HG03103 (cell line): ENCODE measurements around the gene KCNA10.
"Not testable (repeated sequence)": the region's sequence is repeated elsewhere in the genome, so short reads cannot be mapped to it uniquely, and the experiment has no call there.

Experiments
- ATAC-seq: cut with Tn5 transposase; IDR thresholded peaks from one replicate; pipeline ENCODE4 v1.9.1; 2021; ENCODE audit warnings: low read depth; ENCODE audit not compliant: unreplicated experiment

KCNA10 gene

DNA sequence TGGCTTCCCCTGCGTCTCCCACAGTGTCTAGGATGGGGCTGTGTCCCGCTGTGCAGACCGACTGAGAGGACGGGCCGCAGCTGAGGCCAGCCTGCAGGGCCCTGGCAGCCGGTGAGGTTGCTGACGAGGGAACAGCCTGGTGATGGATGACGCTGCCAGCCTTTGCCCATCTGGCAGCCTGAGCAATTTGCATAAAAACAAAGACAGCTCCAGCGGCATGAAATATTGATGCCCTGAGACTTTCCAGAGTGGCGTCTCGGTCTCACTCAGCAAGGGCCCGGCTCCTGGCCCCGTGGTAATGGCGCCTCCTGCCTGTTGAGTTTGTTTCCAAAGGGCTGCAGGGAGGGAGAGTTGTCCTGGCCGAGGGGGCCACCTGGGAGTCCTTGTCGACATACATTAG is 19.1 kb upstream of the KCNA10 start:
- ATAC-seq: no peak

DNA sequence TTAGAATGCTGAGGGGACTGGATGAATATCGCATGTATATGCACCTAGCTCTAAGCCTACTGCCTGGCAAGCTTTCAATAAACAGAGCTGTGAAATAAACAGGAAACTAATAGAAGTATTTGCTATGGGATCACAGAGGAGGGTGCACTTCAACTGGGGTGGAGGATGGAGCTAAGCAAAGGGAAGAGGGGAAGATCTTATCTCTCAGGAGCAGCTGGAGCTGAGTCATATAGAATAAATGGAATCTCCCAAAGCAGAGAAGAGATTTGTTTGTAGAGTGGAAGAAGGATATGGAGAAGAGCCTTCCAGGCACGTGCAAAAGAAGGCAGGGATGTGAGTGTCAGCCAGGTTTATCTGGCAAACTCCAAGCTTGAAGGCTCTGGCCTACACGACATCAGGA is 17.0 kb upstream of the KCNA10 start:
- ATAC-seq: no peak

DNA sequence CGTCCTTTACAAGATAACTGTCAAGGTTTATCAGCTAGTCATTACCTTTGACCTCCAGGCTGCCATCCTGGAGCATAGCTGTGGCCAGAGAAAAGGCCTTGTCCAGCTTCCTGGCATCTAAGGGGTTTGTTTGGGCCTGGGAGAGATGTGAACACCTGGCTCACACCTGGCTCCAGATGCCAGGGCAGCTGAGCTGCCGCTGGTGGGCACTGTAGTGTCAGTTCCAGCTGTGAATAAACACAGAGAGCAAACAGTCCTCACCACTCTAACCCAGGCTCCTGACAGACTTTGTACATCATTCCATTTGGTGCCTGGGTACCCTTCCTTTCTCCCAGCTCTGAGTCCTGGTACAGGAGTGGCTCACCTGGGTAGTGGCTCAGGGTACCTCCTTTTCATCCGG is 14.3 kb upstream of the KCNA10 start:
- ATAC-seq: no peak

DNA sequence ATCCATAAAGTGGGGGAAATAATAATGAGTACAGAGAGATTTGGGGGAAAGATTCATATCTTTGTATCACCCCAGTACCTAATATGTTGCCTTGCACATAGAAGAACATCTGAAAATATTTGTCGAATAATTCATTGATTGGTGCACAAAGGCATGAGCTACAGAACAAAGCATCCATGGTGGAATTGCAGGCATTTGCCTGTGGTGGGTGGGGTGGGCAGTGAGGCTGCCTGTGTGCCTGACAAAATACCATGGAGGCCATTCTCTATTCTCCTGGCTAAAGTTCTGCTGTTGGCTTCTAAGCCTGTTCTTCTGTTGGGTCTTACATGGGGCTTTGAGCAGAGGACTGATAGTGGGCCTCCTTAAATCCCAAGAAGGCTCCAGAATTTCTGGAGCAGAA is 10.0 kb upstream of the KCNA10 start:
- no peak for ATAC-seq

DNA sequence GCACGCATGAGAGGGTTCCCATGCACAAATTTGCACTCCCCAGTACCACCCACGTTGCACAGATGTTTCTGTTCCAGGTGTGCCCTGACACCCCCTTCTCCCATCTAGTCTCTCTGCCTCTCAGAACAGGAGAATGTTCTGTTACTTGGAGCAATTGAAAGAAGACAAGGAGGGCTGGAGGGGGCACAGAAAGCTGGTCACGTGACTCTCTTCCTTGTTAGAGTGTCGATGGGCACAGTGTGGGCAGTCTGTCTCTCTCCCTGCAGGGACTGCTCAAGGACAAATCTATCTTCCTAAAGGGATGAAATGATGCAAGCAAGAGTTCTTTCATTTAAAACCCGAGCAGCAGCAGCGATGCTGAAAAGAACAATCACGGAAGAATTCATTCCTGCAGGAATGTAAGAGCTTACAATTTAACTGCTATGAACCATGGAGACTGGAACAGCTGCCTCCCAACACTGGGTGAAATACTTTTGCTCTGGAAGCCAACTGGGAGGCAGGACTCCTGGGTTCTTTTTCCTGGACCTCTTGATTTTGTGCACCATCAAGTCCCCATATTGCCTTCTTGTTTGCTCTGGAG is 7.3 kb upstream of the KCNA10 start:
- no peak for ATAC-seq

DNA sequence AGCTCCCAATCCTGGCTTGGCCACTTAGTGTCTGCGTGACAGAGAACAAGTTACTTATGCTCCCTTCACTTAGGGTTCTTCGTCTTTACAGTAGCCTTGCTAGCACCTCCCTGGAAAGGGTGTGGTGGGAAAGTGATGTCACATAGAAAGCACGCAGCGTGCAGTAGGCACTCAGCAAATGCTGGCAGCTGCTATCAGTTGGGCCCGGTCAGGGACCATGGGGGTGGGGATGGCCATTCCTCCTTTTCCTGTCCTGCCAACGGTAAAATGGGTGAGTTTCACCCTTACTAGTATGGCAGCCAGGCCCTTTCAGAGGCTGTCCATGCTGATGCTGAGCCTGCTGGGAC is 6.2 kb upstream of the KCNA10 start:
- ATAC-seq: no peak

DNA sequence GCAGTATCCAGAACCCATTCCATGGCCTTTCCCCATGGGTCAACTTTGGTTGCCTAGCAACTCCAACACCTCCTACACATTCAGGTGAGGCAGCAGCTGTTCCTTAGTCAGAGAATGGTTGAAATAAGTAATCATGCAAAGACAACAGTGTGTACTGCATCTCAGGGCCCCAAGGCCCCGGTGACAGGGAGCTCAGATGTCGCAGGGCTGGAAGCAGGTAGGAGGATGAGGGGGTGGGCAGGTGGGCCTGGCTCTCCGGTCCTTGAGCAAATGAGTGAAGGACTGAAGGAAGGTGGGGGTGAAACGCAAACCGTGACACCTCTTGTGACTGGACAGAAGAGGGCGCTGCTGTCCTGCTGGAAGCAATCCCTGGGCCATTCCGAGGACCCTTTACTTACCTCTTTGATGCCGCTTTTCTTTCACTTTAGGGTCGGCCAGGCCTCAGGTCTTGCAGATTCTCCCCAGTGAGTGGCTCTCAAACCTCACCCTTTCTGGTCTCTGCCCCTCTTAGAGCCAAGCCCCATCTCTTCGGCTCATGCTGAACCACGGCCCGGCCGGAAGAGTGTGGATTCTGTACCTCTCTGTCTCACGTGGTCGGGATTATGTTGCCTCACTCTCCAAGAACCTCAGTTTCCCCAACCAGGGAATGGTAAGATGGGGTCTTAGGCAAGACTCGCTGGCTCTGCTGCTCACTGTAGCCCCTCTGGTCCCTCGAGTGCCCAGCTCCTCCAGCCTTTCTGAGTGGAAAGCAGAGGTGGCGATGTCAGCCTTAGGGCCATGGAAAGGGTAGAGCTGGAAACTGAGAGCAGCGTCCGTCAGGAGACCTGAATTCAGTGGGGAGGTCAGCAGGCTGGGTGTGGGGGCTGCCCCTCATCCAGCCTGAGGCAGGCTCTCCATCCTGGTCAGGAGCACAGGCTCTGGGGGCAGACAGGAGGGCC is 5.6 kb upstream of the KCNA10 start:
- ATAC-seq: no peak

DNA sequence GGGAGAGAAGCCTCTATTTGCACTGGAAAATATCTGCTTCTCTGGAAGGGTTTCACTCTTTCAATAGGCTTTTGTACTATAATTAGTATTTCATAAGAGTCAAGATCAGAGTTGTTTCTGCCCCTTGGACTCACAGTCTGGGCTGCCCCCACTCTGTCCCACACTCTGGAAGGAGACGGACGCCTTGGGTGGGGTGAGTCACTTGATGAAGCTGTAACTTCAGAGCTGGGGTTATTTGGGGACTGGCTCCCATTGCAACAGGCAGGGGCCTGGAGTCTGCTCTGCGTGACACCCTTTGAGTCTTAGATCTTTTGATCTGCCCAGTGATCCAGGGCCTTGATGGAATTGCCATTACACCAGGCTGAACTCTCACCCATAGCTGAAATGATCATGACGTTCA is 4.0 kb upstream of the KCNA10 start:
- ATAC-seq: no peak

DNA sequence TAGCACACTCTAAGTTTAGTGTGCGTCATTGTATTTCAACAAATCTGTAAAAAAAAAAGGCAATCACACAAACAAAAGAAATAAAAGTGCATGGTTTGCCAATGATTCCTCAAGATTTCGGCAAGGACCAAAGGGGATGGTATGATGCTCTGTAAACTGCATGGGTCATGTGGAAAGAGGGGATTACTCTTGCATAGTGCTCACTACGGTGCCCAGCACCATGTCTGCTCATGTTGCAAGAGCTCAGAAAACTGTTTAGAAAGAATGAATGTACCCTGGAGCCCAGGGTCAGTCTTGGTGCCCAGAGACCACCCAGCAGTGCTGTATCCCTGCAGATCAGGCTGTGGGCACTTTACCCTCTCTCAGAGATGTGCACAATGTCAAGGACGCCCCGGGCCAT is 3.6 kb upstream of the KCNA10 start:
- no peak for ATAC-seq

DNA sequence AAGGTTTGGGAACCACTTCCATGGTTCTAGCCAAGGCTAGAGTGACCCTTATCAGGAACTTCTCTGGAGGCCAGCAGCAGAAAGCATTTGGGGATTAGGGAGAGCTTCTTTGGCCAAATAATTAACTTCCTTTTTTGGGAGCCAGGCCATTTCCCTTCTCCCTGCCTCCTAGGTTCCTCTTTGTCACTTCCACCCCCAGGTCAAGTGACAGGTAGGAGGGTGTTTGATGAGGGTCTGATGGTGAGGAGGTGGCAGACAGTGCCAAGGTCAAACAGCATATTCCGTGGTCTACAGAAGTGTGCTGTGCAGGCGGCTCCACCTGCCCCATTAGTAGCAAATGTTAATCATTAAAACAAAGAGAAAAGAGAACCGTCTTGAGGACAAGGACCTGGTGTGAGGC is 1.9 kb upstream of the KCNA10 start:
- ATAC-seq: no peak

DNA sequence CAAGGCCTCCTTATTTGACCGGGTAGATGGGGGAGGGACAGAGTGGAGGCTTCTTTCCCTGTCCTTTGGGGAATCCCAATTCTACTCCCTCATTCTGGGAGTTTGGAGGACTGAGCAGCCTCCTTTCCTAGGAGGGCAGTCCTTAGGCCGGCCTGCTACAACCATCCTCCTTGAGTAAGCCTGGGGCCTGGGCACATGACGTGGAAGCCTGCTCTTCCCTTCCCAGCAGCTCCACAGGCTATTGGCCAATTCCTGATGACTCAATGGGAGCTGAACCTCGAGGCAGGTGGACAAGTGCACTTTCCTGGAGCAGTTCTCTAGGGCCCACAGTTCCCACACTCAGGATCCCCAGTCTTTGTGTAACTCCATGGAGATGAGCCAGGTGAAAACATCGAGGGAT is 3.1 kb downstream of the KCNA10 start:
- no peak for ATAC-seq

DNA sequence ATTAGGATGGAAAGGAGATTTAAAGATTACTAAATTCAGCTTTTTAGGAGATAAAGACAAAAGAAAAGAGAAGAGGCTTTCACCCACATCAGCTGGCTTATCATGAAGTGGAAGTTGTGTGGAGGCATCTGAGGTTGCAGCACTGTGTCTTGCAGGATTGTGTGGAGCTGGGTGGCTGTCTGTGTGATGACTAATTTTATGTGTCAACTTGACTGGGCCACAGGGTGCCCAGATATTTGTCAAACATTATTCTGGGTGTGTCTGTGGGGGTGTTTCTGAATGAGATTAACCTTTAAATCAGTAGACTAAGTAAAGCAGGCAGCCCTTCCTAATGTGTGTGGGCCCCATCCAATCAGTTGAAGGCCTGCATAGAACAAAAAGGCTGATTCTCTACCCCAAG is 3.9 kb downstream of the KCNA10 start:
- ATAC-seq: no peak

DNA sequence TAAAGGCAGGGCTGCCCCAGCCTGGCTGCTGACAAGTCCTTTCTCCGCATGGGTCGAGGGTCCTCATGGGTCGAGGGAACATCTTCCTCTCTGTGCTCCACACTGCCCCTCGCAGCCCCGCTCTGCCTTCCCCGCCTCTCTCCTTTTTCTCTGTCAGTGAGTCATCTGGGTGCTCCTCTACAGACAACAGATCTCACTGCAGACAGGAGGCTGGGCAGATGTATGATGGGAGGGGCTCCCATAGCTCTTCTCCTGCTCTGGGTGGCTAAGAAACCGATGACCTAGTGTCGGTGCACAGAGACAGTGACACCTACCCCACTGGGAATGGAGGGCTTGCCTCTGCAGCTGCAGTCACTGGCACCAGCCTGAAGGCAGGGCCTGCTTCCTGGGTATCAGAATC is 5.5 kb downstream of the KCNA10 start:
- ATAC-seq: no peak

DNA sequence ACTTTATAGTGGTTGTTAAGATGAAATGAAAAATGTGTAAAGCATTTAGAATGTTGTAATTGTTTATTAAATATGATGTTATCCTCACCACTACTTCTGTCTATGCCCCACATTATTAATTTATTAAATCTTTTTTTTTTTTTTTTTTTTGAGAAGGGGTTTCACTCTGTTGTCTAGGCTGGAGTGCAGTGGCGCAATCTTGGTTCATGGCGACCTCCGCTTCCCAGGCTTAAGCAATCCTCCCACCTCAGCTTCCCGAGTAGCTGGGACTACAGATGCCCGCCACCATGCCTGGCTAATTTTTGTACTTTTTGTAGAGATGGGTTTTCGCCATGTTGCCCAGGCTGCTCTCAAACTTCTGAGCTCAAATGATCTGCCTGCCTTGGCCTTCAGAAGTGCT is 7.5 kb downstream of the KCNA10 start:
- no peak for ATAC-seq

DNA sequence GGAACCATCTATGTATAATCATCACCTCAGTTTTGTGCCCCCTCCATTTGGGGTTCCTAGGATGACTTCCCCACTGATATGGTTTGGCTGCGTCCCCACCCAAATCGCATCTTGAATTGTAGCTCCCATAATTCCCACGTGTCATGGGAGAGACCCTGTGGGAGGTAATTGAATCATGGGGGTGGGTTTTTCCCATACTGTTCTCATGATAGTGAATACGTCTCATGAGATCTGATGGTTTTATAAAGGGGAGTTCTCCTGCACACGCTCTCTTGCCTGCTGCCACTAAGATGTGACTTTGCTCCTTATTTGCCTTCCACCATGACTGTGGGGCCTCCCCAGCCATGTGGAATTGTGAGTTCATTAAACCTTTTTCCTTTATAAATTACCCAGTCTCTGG is 8.1 kb downstream of the KCNA10 start:
- ATAC-seq: not testable (repeated sequence)

DNA sequence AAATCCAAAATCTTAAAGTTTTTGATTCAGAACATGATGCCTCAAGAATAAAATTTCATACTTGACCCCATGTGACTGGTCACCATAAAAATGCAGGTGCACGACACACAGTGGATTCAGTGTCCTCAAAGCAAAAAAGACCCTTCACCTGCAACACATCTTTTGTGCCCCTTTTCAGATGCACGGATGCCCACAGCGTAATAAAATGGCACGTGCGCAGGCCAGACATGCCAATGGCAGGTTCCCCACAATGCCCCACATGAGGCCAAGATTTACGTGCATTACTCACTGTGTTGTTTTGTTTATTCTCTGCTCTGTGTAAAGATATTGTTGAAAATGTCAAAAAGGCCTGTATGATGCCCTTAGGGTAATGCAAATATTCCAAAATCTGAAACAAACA is 9.3 kb downstream of the KCNA10 start:
- no peak for ATAC-seq

DNA sequence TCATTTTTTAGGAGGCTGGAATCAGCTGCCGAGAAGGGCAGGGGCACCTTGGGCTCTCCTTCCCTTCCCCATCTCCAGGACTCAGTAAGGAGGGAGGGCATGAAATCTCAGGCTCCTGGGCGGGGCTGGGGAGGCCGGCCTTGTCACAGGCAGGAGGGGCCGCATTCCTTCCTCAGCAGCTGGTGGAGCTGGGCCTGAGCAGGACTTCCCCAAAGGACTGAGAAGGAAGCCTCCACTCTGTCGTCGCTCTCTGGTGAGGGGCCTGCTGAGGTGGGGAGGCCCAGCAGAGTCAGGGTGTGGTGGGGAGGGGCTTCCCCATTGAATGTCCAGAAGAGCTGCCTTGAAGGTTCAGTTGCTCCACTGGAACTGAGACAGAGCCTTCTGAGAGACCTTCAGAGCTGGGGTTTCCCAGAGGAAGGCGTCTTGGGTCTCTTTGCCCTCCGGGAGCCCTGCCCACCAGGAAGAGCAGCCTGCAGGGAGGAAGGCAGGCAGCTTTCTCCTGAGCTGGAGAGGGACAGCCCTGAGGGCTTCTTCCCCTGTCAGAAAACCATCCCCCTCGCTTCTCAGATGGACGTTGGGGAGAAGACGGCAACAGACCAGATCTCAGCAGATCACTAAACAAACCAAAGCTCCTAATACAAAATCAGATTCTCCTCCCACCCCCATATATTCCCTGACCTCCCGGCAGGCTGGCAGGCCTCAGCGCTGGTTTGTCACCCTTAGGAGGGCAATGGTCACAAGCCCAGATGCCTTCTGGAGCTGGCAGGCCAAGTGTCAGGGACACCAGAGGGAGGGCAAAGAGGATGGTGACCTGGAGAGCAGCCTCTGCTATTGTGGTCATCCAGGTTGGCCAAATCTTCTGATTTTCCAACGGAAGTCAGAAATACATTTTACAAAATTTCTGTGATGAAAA is 10.7 kb downstream of the KCNA10 start:
- no peak for ATAC-seq

DNA sequence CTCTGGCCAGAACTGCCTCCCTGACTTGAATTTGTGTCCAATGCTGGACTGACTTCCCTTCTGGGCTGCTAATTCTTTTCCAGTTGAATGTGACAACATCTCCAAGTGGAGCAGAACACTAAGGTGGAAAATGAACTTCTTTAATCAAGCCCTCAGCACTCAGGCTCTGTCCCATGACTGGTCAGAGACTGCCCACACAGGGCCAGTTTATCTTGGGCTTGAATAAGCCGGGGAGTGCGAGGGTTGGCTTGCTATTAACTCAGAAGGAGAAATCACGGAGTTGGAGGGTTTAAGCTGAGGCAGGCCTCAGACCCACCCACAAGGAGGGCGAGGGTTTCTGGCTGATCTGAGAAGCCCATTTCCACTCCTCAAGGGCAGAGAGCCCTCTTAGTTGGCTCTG is 12.4 kb downstream of the KCNA10 start:
- no peak for ATAC-seq

DNA sequence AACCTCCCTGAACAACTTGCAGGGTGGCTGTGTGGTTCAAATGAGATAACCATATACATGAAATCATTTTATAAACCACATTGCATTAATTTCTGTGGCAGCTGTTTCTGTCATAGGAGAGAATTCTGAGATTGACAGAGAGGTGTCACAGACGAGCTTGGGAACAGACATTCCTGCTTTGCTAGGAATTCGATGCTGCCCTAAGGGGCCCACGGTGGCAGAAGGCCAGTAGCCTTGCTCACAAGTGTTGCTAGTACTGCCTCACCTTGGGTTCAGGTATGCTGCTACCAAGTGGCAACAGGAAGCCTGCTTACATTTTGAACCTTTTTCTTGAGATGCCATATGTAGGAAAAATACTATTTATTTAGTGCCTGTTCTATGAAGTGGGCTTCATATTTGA is 13.4 kb downstream of the KCNA10 start:
- no peak for ATAC-seq

DNA sequence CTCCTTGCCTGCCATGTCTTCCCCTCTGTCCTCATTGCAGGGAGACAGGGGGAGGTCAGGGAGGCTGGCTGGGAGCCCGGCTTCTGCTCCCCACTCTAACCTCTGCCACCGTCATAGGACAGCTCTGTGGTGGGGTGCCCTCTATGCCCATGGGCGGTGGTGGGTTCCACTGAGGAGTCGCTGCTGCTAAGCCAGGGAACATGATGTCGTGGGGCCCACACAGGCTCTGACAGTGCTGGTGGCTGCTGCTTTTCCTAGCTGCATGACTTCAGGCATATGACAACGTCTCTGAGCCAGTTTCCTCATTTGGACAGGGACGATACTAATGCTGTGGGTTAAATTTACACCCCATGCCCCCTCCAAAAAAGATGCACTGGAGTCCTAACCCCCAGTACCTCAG is 14.7 kb downstream of the KCNA10 start:
- ATAC-seq: no peak

DNA sequence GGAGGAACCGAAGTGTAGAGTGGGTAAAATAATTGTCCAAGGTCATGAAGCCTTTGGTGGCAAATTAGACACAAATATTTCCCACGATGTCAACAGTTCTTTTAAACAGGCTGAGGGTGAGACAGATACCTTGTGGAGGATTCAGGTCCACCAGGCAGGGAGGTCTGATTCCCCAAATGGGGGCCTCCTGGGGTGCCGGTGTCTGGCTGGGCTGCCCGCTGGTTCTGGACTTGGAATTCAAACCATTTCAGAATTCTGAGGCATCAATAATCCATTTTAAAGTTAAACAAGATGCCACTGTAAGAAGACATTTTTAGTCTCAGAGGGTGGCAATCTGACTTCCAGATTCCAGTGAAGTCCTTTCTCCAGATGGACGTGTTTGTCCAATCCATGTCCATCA is 15.5 kb downstream of the KCNA10 start:
- ATAC-seq: no peak
